Thyroid gland (tissue), 4 donors: Measurements from ENCODE around the gene KIR2DL1. TPM values are rescaled to one million over a fixed set of nuclear protein-coding genes. Genes with fewer than 3 reads are reported as not detected.
"Not testable (repeated sequence)": the region's sequence is repeated elsewhere in the genome, so short reads cannot be mapped to it uniquely, and the experiment has no call there.

Experiments
- DNase-seq, 2 donors: peaks; one replicate each; pipeline ENCODE4 v3.0.0-alpha.2; 2019
- H3K27ac ChIP-seq, 3 donors: fragments of 200-600 bp; sonication (generic); 1 replicate in 2 of 3; 2 replicates in 1 of 3; pipeline ENCODE4 v1.5.1; 2016 to 2019; ENCODE audit warnings: mild to moderate bottlenecking in 1 of 3, moderate library complexity in 1 of 3
- H3K27me3 ChIP-seq: fragments of 200-600 bp; sonication (generic); one replicate; pipeline ENCODE4 v1.5.1; 2019
- H3K36me3 ChIP-seq, 2 donors: fragments of 200-600 bp; sonication (generic); one replicate each; pipeline ENCODE4 v1.5.1; 2016 to 2019
- H3K4me1 ChIP-seq, 2 donors: fragments of 200-600 bp; sonication (generic); one replicate each; pipeline ENCODE4 v1.5.1; 2017 to 2019
- H3K4me3 ChIP-seq, 3 donors: fragments of 200-600 bp; sonication (generic); replicated peaks in 1 of 3; 1 replicate in 2 of 3; 2 replicates in 1 of 3; pipeline ENCODE4 v1.5.1; 2016; ENCODE audit warnings: mild to moderate bottlenecking in 1 of 3
- H3K9me3 ChIP-seq: fragments of 200-600 bp; sonication (generic); one replicate; pipeline ENCODE4 v1.5.1; 2017
- POLR2A ChIP-seq, 2 donors: fragments of 450-650 bp; IDR thresholded peaks; one replicate each; pipeline ENCODE4 v1.6.1; 2017; ENCODE audit warnings: antibody characterized with exemption in 2 of 2, mild to moderate bottlenecking in 2 of 2, moderate library complexity in 1 of 2
- WGBS, 2 donors: methylation state at CpG; one replicate each; pipeline ENCODE4 v1.1.5; 2017; 5-methylcytosine and 5-hydroxymethylcytosine counted together
- intact Hi-C: fragments of 100-400 bp; cut with DNase I; formaldehyde crosslinking; loops from one replicate; pipeline ENCODE4 v1.15.1; 2023
- total RNA-seq, 4 donors: library from RNA; depleted of rRNA; stranded (reverse); fragments of >200 nt; gene quantifications; one replicate each; pipeline ENCODE4 v1.2.3, GENCODE V29; 2016
- TF ChIP-seq, protein P1 (sequence below), 6 experiments: fragments of 200-600 bp in 3 of 6; fragments of 450-650 bp in 3 of 6; sonication (generic) in 3 of 6; IDR thresholded peaks; one replicate each; pipeline ENCODE4 v1.5.1; 2016 to 2019; ENCODE audit warnings: antibody characterized with exemption in 6 of 6, mild to moderate bottlenecking in 2 of 6, inconsistent platforms in 1 of 6, moderate library complexity in 1 of 6

The KIR2DL1 gene
- total RNA-seq, 4 donors from 2014 or later: not detected

DNA sequence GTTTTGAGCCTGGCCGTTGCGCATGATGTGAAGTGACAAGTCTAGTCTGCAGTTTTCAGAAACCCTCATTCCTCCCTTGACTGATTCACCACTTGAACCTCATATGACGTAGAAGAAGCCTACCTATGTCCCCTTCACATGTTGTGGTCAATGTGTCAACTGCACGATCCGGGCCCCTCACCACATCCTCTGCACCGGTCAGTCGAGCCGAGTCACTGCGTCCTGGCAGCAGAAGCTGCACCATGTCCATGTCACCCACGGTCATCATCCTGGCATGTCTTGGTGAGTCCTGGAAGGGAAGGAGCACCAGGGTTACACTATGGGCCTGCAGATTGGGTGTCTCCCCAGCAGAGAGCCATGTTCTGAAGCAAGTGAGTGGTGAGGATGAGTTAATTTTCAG is 33.8 kb downstream of the KIR2DL1 start, which contains the start of gene KIR2DL4:
TSS of gene KIR2DL4 (plus strand) at position 201 of the 400 bp plus-strand sequence. CDS start at position 243, 42 bp downstream.
- TF ChIP-seq POLR2A (IDR thresholded peaks at IDR 0.05): no peak
- intact Hi-C loops: no loop called here
- no peaks in the 10 kb centered on the region for H3K4me1 ChIP-seq
- H3K9me3 ChIP-seq: no peaks in the 10 kb centered on the region
- no peak within 1 kb of the TSS for H3K4me3 ChIP-seq
- no peak for DNase-seq
- WGBS, 2 donors: 89 to 93% methylated on average over 10 of the region's 10 CpGs
- H3K27ac ChIP-seq: no peak within 1 kb of the TSS
- no peaks in the 10 kb centered on the region for H3K27me3 ChIP-seq
- no peaks in the 10 kb centered on the region for H3K36me3 ChIP-seq

DNA sequence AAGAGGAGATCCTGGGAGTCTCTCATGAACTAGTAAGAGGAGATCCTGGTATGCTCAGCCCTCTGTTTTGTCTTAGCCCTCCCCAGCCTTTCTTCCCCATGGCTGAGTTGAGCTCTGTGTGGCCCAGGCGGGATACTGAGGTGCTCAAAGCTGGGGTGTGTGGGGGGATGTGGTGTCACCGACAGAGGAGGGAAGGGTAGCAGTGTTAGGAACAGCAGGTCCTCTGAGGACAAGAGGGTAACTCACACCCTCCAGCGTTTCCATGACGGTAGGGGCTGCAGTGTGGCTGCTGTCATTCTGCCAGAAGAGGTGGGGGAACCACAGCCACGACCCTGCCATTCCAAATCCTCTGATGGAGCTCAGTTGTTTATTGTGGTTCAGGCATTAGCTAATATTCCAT is 34.5 kb downstream of the KIR2DL1 start:
- Histone ChIP-seq H3K4me3 (no peak overlapping the region), H3K9me3 (no peaks in the 10 kb centered on the region), H3K4me1 (no peaks in the 10 kb centered on the region), H3K27me3 (no peaks in the 10 kb centered on the region), H3K36me3 (no peaks in the 10 kb centered on the region), H3K27ac (no peak overlapping the region)
- no peak for DNase-seq
- TF ChIP-seq, protein P1, sequence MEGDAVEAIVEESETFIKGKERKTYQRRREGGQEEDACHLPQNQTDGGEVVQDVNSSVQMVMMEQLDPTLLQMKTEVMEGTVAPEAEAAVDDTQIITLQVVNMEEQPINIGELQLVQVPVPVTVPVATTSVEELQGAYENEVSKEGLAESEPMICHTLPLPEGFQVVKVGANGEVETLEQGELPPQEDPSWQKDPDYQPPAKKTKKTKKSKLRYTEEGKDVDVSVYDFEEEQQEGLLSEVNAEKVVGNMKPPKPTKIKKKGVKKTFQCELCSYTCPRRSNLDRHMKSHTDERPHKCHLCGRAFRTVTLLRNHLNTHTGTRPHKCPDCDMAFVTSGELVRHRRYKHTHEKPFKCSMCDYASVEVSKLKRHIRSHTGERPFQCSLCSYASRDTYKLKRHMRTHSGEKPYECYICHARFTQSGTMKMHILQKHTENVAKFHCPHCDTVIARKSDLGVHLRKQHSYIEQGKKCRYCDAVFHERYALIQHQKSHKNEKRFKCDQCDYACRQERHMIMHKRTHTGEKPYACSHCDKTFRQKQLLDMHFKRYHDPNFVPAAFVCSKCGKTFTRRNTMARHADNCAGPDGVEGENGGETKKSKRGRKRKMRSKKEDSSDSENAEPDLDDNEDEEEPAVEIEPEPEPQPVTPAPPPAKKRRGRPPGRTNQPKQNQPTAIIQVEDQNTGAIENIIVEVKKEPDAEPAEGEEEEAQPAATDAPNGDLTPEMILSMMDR (IDR thresholded peaks at IDR 0.05): no peak
- TF ChIP-seq POLR2A (IDR thresholded peaks at IDR 0.05): no peak
- intact Hi-C loops: no loop called here
- WGBS, 2 donors: 51 to 54% methylated on average over 5 of the region's 5 CpGs

DNA sequence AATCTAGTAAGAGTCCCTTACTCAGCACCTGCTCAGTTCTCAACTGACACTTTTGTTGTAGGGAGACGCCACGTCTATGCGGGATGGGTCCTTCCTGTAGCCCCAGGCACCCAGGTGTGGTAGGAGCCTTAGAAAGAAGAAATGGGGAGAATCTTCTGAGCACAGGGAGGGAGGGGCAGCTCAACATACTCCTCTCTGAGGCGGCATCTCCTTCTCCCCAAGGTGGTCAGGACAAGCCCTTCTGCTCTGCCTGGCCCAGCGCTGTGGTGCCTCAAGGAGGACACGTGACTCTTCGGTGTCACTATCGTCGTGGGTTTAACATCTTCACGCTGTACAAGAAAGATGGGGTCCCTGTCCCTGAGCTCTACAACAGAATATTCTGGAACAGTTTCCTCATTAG is 35.0 kb downstream of the KIR2DL1 start:
- H3K36me3 ChIP-seq: no peaks in the 10 kb centered on the region
- intact Hi-C loops: no loop called here
- no peaks in the 10 kb centered on the region for H3K4me1 ChIP-seq
- no peak overlapping the region for H3K4me3 ChIP-seq
- 88 to 91% methylated on average over 10 of the region's 10 CpGs for whole genome bisulfite sequencing, 2 donors
- H3K27ac ChIP-seq: no peak overlapping the region
- no peaks in the 10 kb centered on the region for H3K27me3 ChIP-seq
- no peak for DNase-seq
- no peaks in the 10 kb centered on the region for H3K9me3 ChIP-seq
- TF ChIP-seq POLR2A (IDR thresholded peaks at IDR 0.05): no peak
- TF ChIP-seq, protein P1 (IDR thresholded peaks at IDR 0.05): no peak

DNA sequence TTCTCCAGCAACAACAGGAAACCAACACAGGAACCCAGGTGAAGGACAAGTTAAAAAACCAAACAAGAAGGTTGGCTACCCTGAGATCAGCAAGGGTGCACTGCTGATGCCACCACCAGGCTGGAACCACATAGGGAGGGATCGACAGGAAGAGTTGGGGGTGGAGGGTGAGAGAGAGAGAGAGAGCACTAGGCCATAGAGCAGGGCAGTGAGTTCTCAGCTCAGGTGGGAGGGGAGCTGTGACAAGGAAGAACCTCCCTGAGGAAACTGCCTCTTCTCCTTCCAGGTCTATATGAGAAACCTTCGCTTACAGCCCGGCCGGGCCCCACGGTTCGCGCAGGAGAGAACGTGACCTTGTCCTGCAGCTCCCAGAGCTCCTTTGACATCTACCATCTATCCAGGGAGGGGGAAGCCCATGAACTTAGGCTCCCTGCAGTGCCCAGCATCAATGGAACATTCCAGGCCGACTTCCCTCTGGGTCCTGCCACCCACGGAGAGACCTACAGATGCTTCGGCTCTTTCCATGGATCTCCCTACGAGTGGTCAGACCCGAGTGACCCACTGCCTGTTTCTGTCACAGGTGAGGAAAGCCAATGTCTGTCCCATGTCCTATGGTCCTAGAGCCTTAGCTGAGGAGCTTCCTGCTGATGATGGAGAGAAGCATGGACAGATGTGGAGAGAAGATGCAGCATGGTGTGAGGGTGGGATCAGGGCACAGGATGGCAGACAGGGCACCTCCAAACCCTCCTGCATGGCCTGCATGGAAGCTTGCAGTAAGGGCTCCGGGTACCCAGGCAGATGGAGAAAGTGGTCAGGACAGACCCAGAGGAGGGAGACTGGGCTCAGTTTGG is 36.3 kb downstream of the KIR2DL1 start:
- WGBS, 2 donors: 80 to 82% methylated on average over 13 to 14 of the region's 14 CpGs
- H3K27ac ChIP-seq: no peak overlapping the region
- intact Hi-C loops: no loop called here
- no peak overlapping the region for H3K4me3 ChIP-seq
- no peak for TF ChIP-seq POLR2A (IDR thresholded peaks at IDR 0.05)
- TF ChIP-seq, protein P1 (IDR thresholded peaks at IDR 0.05): no peak
- no peaks in the 10 kb centered on the region for H3K9me3 ChIP-seq
- no peaks in the 10 kb centered on the region for H3K4me1 ChIP-seq
- no peaks in the 10 kb centered on the region for H3K27me3 ChIP-seq
- DNase-seq: no peak
- H3K36me3 ChIP-seq: no peaks in the 10 kb centered on the region

DNA sequence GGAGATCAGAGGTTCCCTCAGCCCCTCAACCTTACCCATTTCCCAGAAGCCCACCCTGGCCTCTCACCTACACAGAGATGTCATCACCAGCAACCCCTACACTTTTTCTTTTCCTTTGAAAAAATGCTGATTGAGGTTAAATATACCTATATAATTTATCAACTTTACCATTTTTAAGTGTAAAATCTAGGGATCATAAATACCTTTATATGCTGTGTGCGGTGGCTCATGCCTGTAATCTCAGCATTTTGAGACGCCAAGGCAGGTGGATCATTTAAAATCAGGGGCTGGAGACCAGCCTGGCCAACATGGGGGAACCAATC is 36.9 kb downstream of the KIR2DL1 start:
- DNase-seq: no peak
- no peaks in the 10 kb centered on the region for H3K4me1 ChIP-seq
- no peaks in the 10 kb centered on the region for H3K36me3 ChIP-seq
- 66 to 73% methylated on average over 2 of the region's 2 CpGs for WGBS, 2 donors
- H3K9me3 ChIP-seq: no peaks in the 10 kb centered on the region
- intact Hi-C loops: no loop called here
- H3K4me3 ChIP-seq: no peak overlapping the region
- TF ChIP-seq, protein P1 (IDR thresholded peaks at IDR 0.05): no peak
- no peak for TF ChIP-seq POLR2A (IDR thresholded peaks at IDR 0.05)
- no peak overlapping the region for H3K27ac ChIP-seq
- no peaks in the 10 kb centered on the region for H3K27me3 ChIP-seq

DNA sequence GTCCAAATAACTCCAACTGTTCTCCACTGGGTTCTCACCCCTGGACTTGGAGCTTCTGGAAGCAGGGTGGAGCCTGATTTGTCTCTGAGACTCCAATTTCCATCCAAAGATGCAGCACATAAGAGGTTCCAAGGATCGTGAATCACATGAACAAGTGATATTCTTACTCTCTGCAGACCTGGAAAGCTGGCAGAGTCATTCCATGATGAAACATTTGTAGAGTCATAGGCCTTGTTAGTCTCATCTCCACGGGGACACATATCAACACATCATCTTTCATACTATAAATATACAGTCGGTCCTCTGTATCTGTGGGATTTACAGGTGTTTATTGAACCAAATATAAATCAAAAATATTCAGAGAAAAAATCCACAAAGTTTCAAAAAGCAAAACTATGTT is 45.0 kb downstream of the KIR2DL1 start:
- H3K27me3 ChIP-seq, DNase-seq, H3K9me3 ChIP-seq, H3K36me3 ChIP-seq, H3K4me3 ChIP-seq, H3K27ac ChIP-seq, H3K4me1 ChIP-seq, intact Hi-C loops: not testable (repeated sequence)
- WGBS, 2 donors: 74 to 76% methylated on average over 3 of the region's 3 CpGs

DNA sequence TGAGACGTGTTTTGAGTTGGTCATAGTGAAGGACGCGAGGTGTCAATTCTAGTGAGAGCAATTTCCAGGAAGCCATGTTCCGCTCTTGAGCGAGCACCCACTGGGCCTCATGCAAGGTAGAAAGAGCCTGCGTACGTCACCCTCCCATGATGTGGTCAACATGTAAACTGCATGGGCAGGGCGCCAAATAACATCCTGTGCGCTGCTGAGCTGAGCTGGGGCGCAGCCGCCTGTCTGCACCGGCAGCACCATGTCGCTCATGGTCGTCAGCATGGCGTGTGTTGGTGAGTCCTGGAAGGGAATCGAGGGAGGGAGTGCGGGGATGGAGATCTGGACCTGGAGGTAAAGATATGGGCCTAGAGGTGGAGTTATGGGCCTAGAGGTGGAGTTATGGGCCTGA is 46.7 kb downstream of the KIR2DL1 start, which contains the start of gene KIR3DL1:
TSS of gene KIR3DL1 (plus strand) at position 218 of the 400 bp plus-strand sequence.
- H3K9me3 ChIP-seq, H3K4me3 ChIP-seq, DNase-seq, H3K27me3 ChIP-seq, H3K27ac ChIP-seq, intact Hi-C loops, H3K4me1 ChIP-seq, H3K36me3 ChIP-seq: not testable (repeated sequence)
- WGBS, 2 donors: 87 to 88% methylated on average over 15 to 17 of the region's 17 CpGs
